HepG2 (cell line): ENCODE results near the gene SCFD2. TPM values are rescaled to one million over a fixed set of nuclear protein-coding genes. Genes with fewer than 3 reads are reported as not detected.

Source experiments
- AKNA ChIP-seq: sonication (generic); formaldehyde crosslinking; IDR thresholded peaks from 2 replicates; pipeline ENCODE4 v1.4.0; 2020; ENCODE audit warnings: missing genetic modification reagents, borderline replicate concordance
- FOXA1 ChIP-seq, 2 experiments: fragments of 450-650 bp in 1 of 2; sonication (generic) in 1 of 2; formaldehyde crosslinking in 1 of 2; IDR thresholded peaks; 2 replicates each; pipeline versions ENCODE4 v1.4.0 to v1.6.1; 2016 to 2020; ENCODE audit warnings: missing genetic modification reagents in 1 of 2
- HMGXB3 ChIP-seq: sonication (generic); formaldehyde crosslinking; IDR thresholded peaks from 2 replicates; pipeline ENCODE4 v1.4.0; 2020; ENCODE audit warnings: missing genetic modification reagents, borderline replicate concordance
- IRX3 ChIP-seq: sonication (generic); formaldehyde crosslinking; IDR thresholded peaks from 2 replicates; pipeline ENCODE4 v1.8.1; 2023; ENCODE audit warnings: mild to moderate bottlenecking, low read depth, missing genetic modification reagents, borderline replicate concordance
- NFAT5 ChIP-seq: sonication (generic); formaldehyde crosslinking; IDR thresholded peaks from 2 replicates; pipeline ENCODE4 v1.4.0; 2020; ENCODE audit warnings: missing genetic modification reagents
- TBP ChIP-seq: sonication (generic); formaldehyde crosslinking; IDR thresholded peaks from 2 replicates; pipeline ENCODE4 v1.5.0; 2020; ENCODE audit warnings: missing genetic modification reagents
- TP53 ChIP-seq: sonication (generic); formaldehyde crosslinking; conservative IDR thresholded peaks from 2 replicates; pipeline ENCODE4 v1.4.0; 2020; ENCODE audit warnings: missing genetic modification reagents
- ZMYM4 ChIP-seq: sonication (generic); formaldehyde crosslinking; IDR thresholded peaks from 2 replicates; pipeline ENCODE4 v1.8.1; 2023; ENCODE audit warnings: mild to moderate bottlenecking, missing genetic modification reagents
- ZNF256 ChIP-seq: sonication (generic); formaldehyde crosslinking; conservative IDR thresholded peaks from 2 replicates; pipeline ENCODE4 v1.4.0; 2020; ENCODE audit warnings: missing genetic modification reagents
- ZNF333 ChIP-seq: sonication (generic); formaldehyde crosslinking; IDR thresholded peaks from 2 replicates; pipeline ENCODE4 v1.4.0; 2020; ENCODE audit warnings: mild to moderate bottlenecking, missing genetic modification reagents, borderline replicate concordance
- ZNF430 ChIP-seq: sonication (generic); formaldehyde crosslinking; IDR thresholded peaks from 2 replicates; pipeline ENCODE4 v1.9.0; 2021; ENCODE audit warnings: mild to moderate bottlenecking, missing genetic modification reagents
- ZNF598 ChIP-seq: sonication (generic); formaldehyde crosslinking; IDR thresholded peaks from 2 replicates; pipeline ENCODE4 v1.5.1; 2020; ENCODE audit warnings: mild to moderate bottlenecking, missing genetic modification reagents, borderline replicate concordance
- ZNF773 ChIP-seq: sonication (generic); formaldehyde crosslinking; IDR thresholded peaks from 2 replicates; pipeline ENCODE4 v1.4.0; 2020; ENCODE audit warnings: missing genetic modification reagents, borderline replicate concordance
- polyA plus RNA-seq, 8 experiments: library from polyadenylated mRNA; depleted of rRNA in 3 of 8; stranded (reverse) in 7 of 8; unstranded in 1 of 8; fragments of >200 nt; fragmentation: Illumina TruSeq in 4 of 8; extraction: Trizol in 4 of 8; gene quantifications; 2 replicates each; pipeline versions ENCODE4 v1.2.1 to v1.2.3, GENCODE V29; 2011 to 2016; ENCODE audit warnings: low read depth in 4 of 8, missing spikeins in 1 of 8, mixed read lengths in 1 of 8; ENCODE audit not compliant: insufficient read depth in 1 of 8
- total RNA-seq, 5 experiments: library from RNA; depleted of rRNA; stranded (reverse); fragments of >200 nt; fragmentation: Illumina TruSeq; extraction: Trizol; gene quantifications; 2 replicates each; pipeline ENCODE4 v1.2.3, GENCODE V29; 2016; ENCODE audit warnings: low read depth in 1 of 5

Gene SCFD2
- total and polyA plus RNA-seq, 2 of the 13 experiments (the other 11 are each of a cell fraction or from before 2014, with no cell fraction given), result 4.6 to 15.6 TPM

DNA sequence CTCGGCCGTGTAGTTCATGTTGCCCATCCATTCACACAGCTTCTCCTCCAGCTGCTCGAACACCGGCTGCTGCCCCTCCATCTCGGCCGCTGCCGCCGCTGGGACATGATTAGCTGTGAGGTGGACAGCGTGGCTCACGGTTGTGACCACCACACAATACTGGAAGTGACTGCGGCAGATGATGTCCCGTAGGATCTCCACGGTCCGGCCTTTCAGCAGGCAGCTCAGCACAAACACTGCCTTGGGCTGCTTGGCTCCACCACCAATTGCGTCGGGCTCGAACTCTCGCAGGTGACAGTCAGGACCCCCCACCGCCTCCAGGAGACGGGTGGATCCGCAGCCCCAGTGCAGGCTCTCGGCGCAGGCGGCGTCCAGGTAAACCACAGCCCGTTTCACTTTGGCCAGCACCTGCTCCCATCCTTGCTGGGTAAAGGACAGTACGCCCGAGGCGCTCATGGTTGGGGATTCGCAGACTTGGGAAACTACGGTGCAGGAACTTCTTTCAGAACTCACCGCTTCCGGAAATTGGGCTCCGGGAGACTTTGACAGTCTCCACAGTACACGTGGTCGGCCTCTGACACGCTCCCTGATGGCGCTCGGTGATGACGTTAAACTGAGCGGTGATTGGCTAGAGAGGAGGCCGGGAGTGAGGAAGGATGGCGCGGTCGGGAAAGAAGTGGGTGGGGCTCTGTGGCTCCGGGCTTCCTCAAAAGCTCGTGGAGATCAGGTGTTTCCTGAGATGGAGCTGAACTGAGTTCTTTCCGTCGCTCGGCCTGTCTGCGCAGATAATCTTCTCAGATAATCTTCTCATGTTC is at the start of gene SCFD2 (continued):
- TF ChIP-seq NFAT5 (CRISPR knock-in tag) (no peak), ZNF256 (CRISPR knock-in tag) (0 out of 2 replicates have a peak, but pooled peaks have one; percentile 58), ZNF333 (no peak), ZNF430 (CRISPR knock-in tag) (peak; percentile 66), ZNF773 (CRISPR knock-in tag) (no peak), TBP (CRISPR knock-in tag) (no peak), FOXA1 (IDR thresholded peaks at IDR 0.05) (no peak), FOXA1 (CRISPR knock-in tag; IDR thresholded peaks at IDR 0.05) (no peak), ZNF598 (CRISPR knock-in tag) (0 out of 2 replicates have a peak, but pooled peaks have one; percentile 50), HMGXB3 (CRISPR knock-in tag) (peak; percentile 64; the same call in 1 of the 2 replicates), ZMYM4 (CRISPR knock-in tag) (peak; percentile 99), TP53 (CRISPR knock-in tag) (no peak), AKNA (CRISPR knock-in tag) (no peak), IRX3 (no peak)
